ENCODE results near the gene GNG11. TPM values are rescaled to one million over a fixed set of nuclear protein-coding genes. Genes with fewer than 3 reads are reported as not detected.

Gene GNG11
- total RNA-seq, 2 experiments from 2014 or later = not detected

GRCh38 chr7:93958216-93958615 lies 36.7 kb downstream of the GNG11 start:
- H3K9me3 Mint-ChIP-seq = no peaks in the 10 kb centered on the region
- Histone ChIP-seq H3K27ac (ENCODE audit: low read depth in 1 of 2, low read length in 2 of 2) (no peak overlapping the region), H3K4me1 (ENCODE audit: insufficient read depth, low read length) (no peaks in the 10 kb centered on the region), H3K36me3 (ENCODE audit: insufficient read depth, low read length) (no peaks in the 10 kb centered on the region), H3K4me3 (ENCODE audit: low read length) (no peak overlapping the region), H3K9me3 (ENCODE audit: control insufficient read depth in 1 of 2, insufficient read depth in 1 of 2, low read length in 2 of 2) (no peaks in the 10 kb centered on the region), H3K27me3 (ENCODE audit: control insufficient read depth in 1 of 2, insufficient read depth in 2 of 2, low read length in 2 of 2) (no peaks in the 10 kb centered on the region)
- no peaks in the 10 kb centered on the region for H3K36me3 Mint-ChIP-seq (ENCODE audit: low read depth)
- intact Hi-C loops (cut with DNase I, micrococcal nuclease) = no loop called here
- DNase-seq (no peak), ATAC-seq (ENCODE audit: poor library complexity) (no peak)
- H3K27ac Mint-ChIP-seq = no peak overlapping the region
- TF ChIP-seq CTCF (IDR thresholded peaks at IDR 0.05) = no peak
- no peaks in the 10 kb centered on the region for H3K27me3 Mint-ChIP-seq
- H3K4me3 Mint-ChIP-seq = no peak overlapping the region
- POLR2A ChIA-PET = no interaction called here
- H3K4me1 Mint-ChIP-seq (ENCODE audit: low read depth) = no peaks in the 10 kb centered on the region
- CTCF ChIA-PET = no interaction called here

- H3K9me3 ChIP-seq (ENCODE audit: control insufficient read depth in 1 of 2, insufficient read depth in 1 of 2, low read length in 2 of 2) = no peaks in the 10 kb centered on the region
- H3K4me1 ChIP-seq (ENCODE audit: insufficient read depth, low read length) = no peaks in the 10 kb centered on the region
- TF ChIP-seq CTCF (IDR thresholded peaks at IDR 0.05) = no peak
- DNase-seq (no peak), ATAC-seq (ENCODE audit: poor library complexity) (no peak)
- POLR2A ChIA-PET = no interaction called here
- H3K4me1 Mint-ChIP-seq (ENCODE audit: low read depth) = no peaks in the 10 kb centered on the region
- H3K4me3 ChIP-seq (ENCODE audit: low read length) = no peak overlapping the region
- H3K27ac ChIP-seq (ENCODE audit: low read depth in 1 of 2, low read length in 2 of 2) = no peak overlapping the region
- no peaks in the 10 kb centered on the region for H3K27me3 Mint-ChIP-seq
- no peaks in the 10 kb centered on the region for H3K36me3 Mint-ChIP-seq (ENCODE audit: low read depth)
- intact Hi-C loops (cut with DNase I, micrococcal nuclease) = no loop called here
- no peak overlapping the region for H3K27ac Mint-ChIP-seq
- no peaks in the 10 kb centered on the region for H3K27me3 ChIP-seq (ENCODE audit: control insufficient read depth in 1 of 2, insufficient read depth in 2 of 2, low read length in 2 of 2)
- CTCF ChIA-PET = no interaction called here
- no peaks in the 10 kb centered on the region for H3K36me3 ChIP-seq (ENCODE audit: insufficient read depth, low read length)
- H3K9me3 Mint-ChIP-seq = no peaks in the 10 kb centered on the region
- H3K4me3 Mint-ChIP-seq = no peak overlapping the region
Observed at GRCh38 chr7:93958651-93959050, 37.1 kb downstream of the GNG11 start.

GRCh38 chr7:93960986-93961385 lies 39.5 kb downstream of the GNG11 start:
- ChIA-PET POLR2A (no interaction called here), CTCF (no interaction called here)
- H3K27ac Mint-ChIP-seq = no peak overlapping the region
- no peaks in the 10 kb centered on the region for H3K27me3 ChIP-seq (ENCODE audit: control insufficient read depth in 1 of 2, insufficient read depth in 2 of 2, low read length in 2 of 2)
- ATAC-seq (ENCODE audit: poor library complexity) (no peak), DNase-seq (no peak)
- no peak overlapping the region for H3K4me3 Mint-ChIP-seq
- no peaks in the 10 kb centered on the region for H3K27me3 Mint-ChIP-seq
- no peaks in the 10 kb centered on the region for H3K36me3 Mint-ChIP-seq (ENCODE audit: low read depth)
- TF ChIP-seq CTCF (IDR thresholded peaks at IDR 0.05) = no peak
- no peaks in the 10 kb centered on the region for H3K36me3 ChIP-seq (ENCODE audit: insufficient read depth, low read length)
- H3K4me1 ChIP-seq (ENCODE audit: insufficient read depth, low read length) = no peaks in the 10 kb centered on the region
- no peak overlapping the region for H3K27ac ChIP-seq (ENCODE audit: low read depth in 1 of 2, low read length in 2 of 2)
- H3K9me3 Mint-ChIP-seq = no peaks in the 10 kb centered on the region
- no peaks in the 10 kb centered on the region for H3K9me3 ChIP-seq (ENCODE audit: control insufficient read depth in 1 of 2, insufficient read depth in 1 of 2, low read length in 2 of 2)
- no peak overlapping the region for H3K4me3 ChIP-seq (ENCODE audit: low read length)
- H3K4me1 Mint-ChIP-seq (ENCODE audit: low read depth) = no peaks in the 10 kb centered on the region
- intact Hi-C loops (cut with DNase I, micrococcal nuclease) = no loop called here

Data from CD4-positive, alpha-beta T cell (primary cell).